RWPE2 (cell line): ENCODE data around the gene WNT9B.
A peak's percentile ranks its signal among the peaks of the same experiment; 100 is the strongest.

ENCODE experiments used
- ATAC-seq: fragments of 200-7000 bp; cut with Tn5 transposase; 3 replicates; pipeline ENCODE4 v1.9.1; 2021; ENCODE audit warnings: low read depth
- DNase-seq: peaks from one replicate; pipeline ENCODE4 v3.0.0-alpha.2; 2020; ENCODE audit warnings: low spot score
- H3K27ac ChIP-seq: fragments of 450-650 bp; 2 replicates; pipeline ENCODE4 v1.5.1; 2017; ENCODE audit warnings: mild to moderate bottlenecking; ENCODE audit not compliant: poor library complexity, severe bottlenecking
- H3K27me3 ChIP-seq: fragments of 250-450 bp; sonication (Bioruptor Pico); 2 replicates; pipeline ENCODE4 v1.5.1; 2021; ENCODE audit warnings: mild to moderate bottlenecking, moderate library complexity; ENCODE audit not compliant: insufficient read depth, poor library complexity, severe bottlenecking
- H3K36me3 ChIP-seq: fragments of 250-450 bp; sonication (Bioruptor Pico); 2 replicates; pipeline ENCODE4 v1.5.1; 2020; ENCODE audit warnings: low read depth, mild to moderate bottlenecking, moderate library complexity
- H3K4me1 ChIP-seq: fragments of 250-450 bp; sonication (Bioruptor Pico); 2 replicates; pipeline ENCODE4 v1.5.1; 2021; ENCODE audit warnings: mild to moderate bottlenecking, moderate library complexity; ENCODE audit not compliant: insufficient read depth, poor library complexity, severe bottlenecking
- H3K4me3 ChIP-seq: fragments of 250-450 bp; sonication (Bioruptor Pico); 2 replicates; pipeline ENCODE4 v1.5.1; 2021; ENCODE audit warnings: mild to moderate bottlenecking, moderate library complexity; ENCODE audit not compliant: severe bottlenecking
- H3K9me3 ChIP-seq: fragments of 250-450 bp; sonication (Bioruptor Pico); 2 replicates; pipeline ENCODE4 v1.5.1; 2021; ENCODE audit warnings: mild to moderate bottlenecking, moderate library complexity; ENCODE audit not compliant: severe bottlenecking
- CTCF ChIP-seq: fragments of 450-650 bp; IDR thresholded peaks from one replicate; pipeline ENCODE4 v1.5.1; 2017; ENCODE audit warnings: mild to moderate bottlenecking, moderate library complexity; ENCODE audit not compliant: poor library complexity, severe bottlenecking

Gene WNT9B

GRCh38 chr17:46910179-46910927 lies 59.0 kb downstream of the WNT9B start:
- H3K27me3 ChIP-seq, result no peaks in the 10 kb centered on the region
- DNase-seq (no peak), ATAC-seq (no peak)
- peaks cover under 1% of the 10 kb centered on the region for H3K4me1 ChIP-seq
- no peak for TF ChIP-seq CTCF
- H3K9me3 ChIP-seq, result no peaks in the 10 kb centered on the region
- no peak overlapping the region for H3K27ac ChIP-seq
- H3K4me3 ChIP-seq, result no peak overlapping the region
- no peaks in the 10 kb centered on the region for H3K36me3 ChIP-seq

- H3K27ac ChIP-seq, result no peak overlapping the region
- H3K9me3 ChIP-seq, result no peaks in the 10 kb centered on the region
- no peak overlapping the region for H3K4me3 ChIP-seq
- no peaks in the 10 kb centered on the region for H3K36me3 ChIP-seq
- no peaks in the 10 kb centered on the region for H3K27me3 ChIP-seq
- ATAC-seq (no peak), DNase-seq (no peak)
- H3K4me1 ChIP-seq, result peaks cover 9% of the 10 kb centered on the region
- TF ChIP-seq CTCF, result no peak
Measured at GRCh38 chr17:46911311-46911710, 59.9 kb downstream of the WNT9B start.

- no peak for TF ChIP-seq CTCF
- H3K27ac ChIP-seq, result peak overlapping the region; percentile 50
- peaks cover 9% of the 10 kb centered on the region for H3K4me1 ChIP-seq
- ATAC-seq (peak; percentile 17; the same call in 2 of the 3 replicates), DNase-seq (no peak)
- H3K27me3 ChIP-seq, result no peaks in the 10 kb centered on the region
- no peak overlapping the region for H3K4me3 ChIP-seq
- no peaks in the 10 kb centered on the region for H3K36me3 ChIP-seq
- H3K9me3 ChIP-seq, result no peaks in the 10 kb centered on the region
Measured at GRCh38 chr17:46915596-46915995, 64.2 kb downstream of the WNT9B start.

GRCh38 chr17:46916211-46916610 lies 64.8 kb downstream of the WNT9B start:
- Histone ChIP-seq H3K4me3 (no peak overlapping the region), H3K9me3 (no peaks in the 10 kb centered on the region), H3K36me3 (no peaks in the 10 kb centered on the region), H3K4me1 (peaks cover 9% of the 10 kb centered on the region), H3K27ac (peak overlapping the region; percentile 50), H3K27me3 (no peaks in the 10 kb centered on the region)
- ATAC-seq, result peak; percentile 88
- no peak for TF ChIP-seq CTCF
- no peak for DNase-seq

GRCh38 chr17:46916623-46917022 lies 65.2 kb downstream of the WNT9B start:
- Histone ChIP-seq H3K4me3 (no peak overlapping the region), H3K4me1 (peaks cover 9% of the 10 kb centered on the region), H3K27ac (peak overlapping the region; percentile 50), H3K27me3 (no peaks in the 10 kb centered on the region), H3K9me3 (no peaks in the 10 kb centered on the region), H3K36me3 (no peaks in the 10 kb centered on the region)
- ATAC-seq, result no peak
- DNase-seq, result no peak
- no peak for TF ChIP-seq CTCF
